Measurements from ENCODE around the gene ALDH9A1.

GRCh38 chr1:165707984-165708706 is 9.8 kb upstream of the ALDH9A1 start:
- TF ChIP-seq CTCF (IDR thresholded peaks at IDR 0.05) (no peak), EP300 (IDR thresholded peaks at IDR 0.05) (no peak), POLR2AphosphoS5 (IDR thresholded peaks at IDR 0.05) (no peak)

All from esophagus muscularis mucosa (tissue), 4 donors.